H1 (cell line): ENCODE measurements around the gene FITM2. TPM values are rescaled to one million over a fixed set of nuclear protein-coding genes. Genes with fewer than 3 reads are reported as not detected.
"Not testable (repeated sequence)": the region's sequence is repeated elsewhere in the genome, so short reads cannot be mapped to it uniquely, and the experiment has no call there.

Source experiments
- CTCF ChIA-PET: fragments of 300-600 bp; sonication (Branson Sonifier 250); formaldehyde crosslinking; loops from one replicate; lab custom pipeline; 2021; ENCODE audit not compliant: partially characterized antibody; lab: Charles Lee
- POLR2A ChIA-PET: fragments of 300-600 bp; sonication (Branson Sonifier 250); formaldehyde crosslinking; loops from one replicate; lab custom pipeline; 2021; ENCODE audit warnings: inconsistent platforms; ENCODE audit not compliant: partially characterized antibody; lab: Charles Lee
- DNase-seq, 2 experiments: peaks; one replicate each; pipeline versions ENCODE4 v3.0.0 to v3.0.0-alpha.2; 2010 to 2022; ENCODE audit warnings: low spot score in 2 of 2, low read depth in 1 of 2, mixed read lengths in 1 of 2
- FAIRE-seq: peaks from 2 replicates; lab custom pipeline; 2011; peaks lifted over from hg19 to GRCh38; lab: Jason Lieb, UNC
- H2AFZ ChIP-seq: 2 replicates; pipeline ENCODE4 v1.8.1; 2012; ENCODE audit warnings: low read length, inconsistent platforms
- H2AK5ac ChIP-seq: 2 replicates; pipeline ENCODE4 v1.6.1; 2013; ENCODE audit warnings: low read depth, low read length
- H2BK120ac ChIP-seq: replicated peaks from 2 replicates; pipeline ENCODE3; 2013; ENCODE audit warnings: low read depth, low read length, inconsistent platforms
- H2BK12ac ChIP-seq: 2 replicates; pipeline ENCODE4 v1.6.1; 2013; ENCODE audit warnings: low read depth, low read length
- H2BK15ac ChIP-seq: 2 replicates; pipeline ENCODE4 v1.6.1; 2013; ENCODE audit warnings: low read length
- H2BK20ac ChIP-seq: 2 replicates; pipeline ENCODE4 v1.6.1; 2013; ENCODE audit warnings: low read length
- H2BK5ac ChIP-seq: 2 replicates; pipeline ENCODE4 v1.6.1; 2013; ENCODE audit warnings: low read depth, low read length
- H3K14ac ChIP-seq: 2 replicates; pipeline ENCODE4 v1.6.1; 2013; ENCODE audit warnings: inconsistent platforms; ENCODE audit not compliant: insufficient read length
- H3K18ac ChIP-seq: 2 replicates; pipeline ENCODE4 v1.6.1; 2013; ENCODE audit warnings: low read length; ENCODE audit errors: extremely low read depth
- H3K23ac ChIP-seq: 2 replicates; pipeline ENCODE4 v1.6.1; 2013; ENCODE audit warnings: inconsistent platforms; ENCODE audit not compliant: insufficient read length
- H3K23me2 ChIP-seq: 2 replicates; pipeline ENCODE4 v1.6.1; 2013; ENCODE audit warnings: low read depth, low read length
- H3K27ac ChIP-seq: 2 replicates; pipeline ENCODE4 v1.6.1; 2011; ENCODE audit warnings: low read depth, low read length, inconsistent platforms
- H3K27me3 ChIP-seq, 4 experiments: replicated peaks in 1 of 4; 1 replicate in 1 of 4; 2 replicates in 3 of 4; pipeline versions ENCODE4 v1.6.1 to v1.8.1; 2011 to 2013; ENCODE audit warnings: low read length in 3 of 4, mild to moderate bottlenecking in 3 of 4, inconsistent platforms in 2 of 4, mixed read lengths in 2 of 4, moderate library complexity in 1 of 4; ENCODE audit not compliant: control insufficient read depth in 3 of 4, insufficient read depth in 3 of 4; ENCODE audit errors: extremely low read depth in 1 of 4
- H3K36me3 ChIP-seq, 4 experiments: 2 replicates each; pipeline versions ENCODE4 v1.6.1 to v1.8.1; 2011 to 2013; ENCODE audit warnings: mild to moderate bottlenecking in 4 of 4, low read length in 3 of 4, moderate library complexity in 2 of 4, control low read depth in 1 of 4, inconsistent platforms in 1 of 4; ENCODE audit not compliant: insufficient read depth in 4 of 4, control insufficient read depth in 2 of 4
- H3K4ac ChIP-seq: replicated peaks from 2 replicates; pipeline ENCODE3; 2013; ENCODE audit warnings: low read length, low read depth, mixed read lengths, inconsistent platforms; ENCODE audit not compliant: insufficient read length
- H3K4me1 ChIP-seq, 4 experiments: replicated peaks in 1 of 4; 1 replicate in 1 of 4; 2 replicates in 3 of 4; pipeline versions ENCODE4 v1.6.1 to v1.8.1; 2011 to 2013; ENCODE audit warnings: low read length in 3 of 4, inconsistent platforms in 2 of 4, mixed read lengths in 1 of 4; ENCODE audit not compliant: insufficient read depth in 4 of 4, control insufficient read depth in 3 of 4
- H3K4me2 ChIP-seq, 2 experiments: 2 replicates each; pipeline versions ENCODE4 v1.6.1 to v1.8.1; 2011 to 2013; ENCODE audit warnings: low read depth in 2 of 2, low read length in 2 of 2, control low read depth in 1 of 2, inconsistent platforms in 1 of 2, mild to moderate bottlenecking in 1 of 2; ENCODE audit not compliant: insufficient read depth in 1 of 2
- H3K4me3 ChIP-seq, 4 experiments: fragments of 200-600, 300-600 bp in 1 of 4; sonication (generic), shearing (Covaris generic), sonication (Bioruptor Twin) in 1 of 4; 2 replicates each; pipeline versions ENCODE4 v1.5.1 to v1.8.1; 2011 to 2016; ENCODE audit warnings: low read length in 4 of 4, low read depth in 3 of 4, control low read depth in 2 of 4, inconsistent platforms in 2 of 4, mild to moderate bottlenecking in 2 of 4, mixed read lengths in 1 of 4, moderate library complexity in 1 of 4; ENCODE audit not compliant: insufficient read depth in 2 of 4; ENCODE audit errors: extremely low read depth in 1 of 4
- H3K56ac ChIP-seq: replicated peaks from 2 replicates; pipeline ENCODE3; 2013; ENCODE audit warnings: low read depth, mild to moderate bottlenecking, mixed read lengths, low read length, inconsistent platforms; ENCODE audit not compliant: insufficient read length
- H3K79me1 ChIP-seq: 2 replicates; pipeline ENCODE4 v1.6.1; 2013; ENCODE audit warnings: low read depth, low read length, control low read depth
- H3K79me2 ChIP-seq, 2 experiments: 2 replicates each; pipeline versions ENCODE4 v1.6.1 to v1.8.1; 2012 to 2013; ENCODE audit warnings: low read length in 2 of 2, mild to moderate bottlenecking in 2 of 2, inconsistent platforms in 1 of 2; ENCODE audit not compliant: insufficient read depth in 2 of 2, control insufficient read depth in 1 of 2
- H3K9ac ChIP-seq, 4 experiments: replicated peaks in 1 of 4; 1 replicate in 1 of 4; 2 replicates in 3 of 4; pipeline versions ENCODE4 v1.6.1 to v1.8.1; 2011 to 2013; ENCODE audit warnings: low read depth in 3 of 4, low read length in 3 of 4, control low read depth in 2 of 4, mild to moderate bottlenecking in 2 of 4, moderate library complexity in 2 of 4, inconsistent platforms in 1 of 4; ENCODE audit errors: extremely low read depth in 1 of 4
- H3K9me3 ChIP-seq, 2 experiments: 2 replicates each; pipeline versions ENCODE4 v1.6.1 to v1.8.1; 2012 to 2013; ENCODE audit warnings: mild to moderate bottlenecking in 2 of 2, moderate library complexity in 2 of 2, control low read depth in 1 of 2, inconsistent platforms in 1 of 2, low read depth in 1 of 2, low read length in 1 of 2, mixed read lengths in 1 of 2; ENCODE audit not compliant: insufficient read depth in 2 of 2
- H4K20me1 ChIP-seq, 2 experiments: replicated peaks in 1 of 2; 2 replicates each; pipeline versions ENCODE3 to v1.8.1; 2011 to 2013; ENCODE audit warnings: inconsistent platforms in 2 of 2, low read length in 2 of 2, mild to moderate bottlenecking in 1 of 2; ENCODE audit not compliant: insufficient read depth in 2 of 2, control insufficient read depth in 1 of 2
- H4K5ac ChIP-seq: 2 replicates; pipeline ENCODE4 v1.6.1; 2013; ENCODE audit warnings: low read length, low read depth, mixed read lengths, inconsistent platforms; ENCODE audit not compliant: insufficient read length
- H4K8ac ChIP-seq: 2 replicates; pipeline ENCODE4 v1.8.0; 2013; ENCODE audit warnings: mild to moderate bottlenecking, moderate library complexity, low read length, inconsistent platforms; ENCODE audit not compliant: insufficient read depth; ENCODE audit errors: extremely low read depth
- H4K91ac ChIP-seq: replicated peaks from 2 replicates; pipeline ENCODE3; 2013; ENCODE audit warnings: low read length, mixed read lengths, inconsistent platforms; ENCODE audit not compliant: insufficient read length
- CREB1 ChIP-seq: IDR thresholded peaks from 2 replicates; pipeline ENCODE4 v1.6.1; 2012; ENCODE audit warnings: inconsistent platforms
- NRF1 ChIP-seq: IDR thresholded peaks from 2 replicates; pipeline ENCODE4 v1.6.1; 2011; ENCODE audit warnings: mild to moderate bottlenecking, low read depth, low read length, improper control_type of control experiment
- RBBP5 ChIP-seq: IDR thresholded peaks from 2 replicates; pipeline ENCODE4 v1.7.1; 2012; ENCODE audit warnings: low read depth, mild to moderate bottlenecking, inconsistent platforms, low read length, moderate library complexity, borderline replicate concordance
- SP2 ChIP-seq: IDR thresholded peaks from 2 replicates; pipeline ENCODE4 v1.6.1; 2012; ENCODE audit warnings: mild to moderate bottlenecking, low read length, inconsistent platforms
- WGBS, 2 experiments: shearing (Covaris generic) in 1 of 2; methylation state at CpG; one replicate each; pipeline versions ENCODE4 v1.1.6 to v1.1.7; 2013 to 2015; ENCODE audit warnings: low lambda C conversion rate in 2 of 2, mixed read lengths in 2 of 2, inconsistent platforms in 1 of 2, low coverage in 1 of 2, missing lambda C conversion rate in 1 of 2; ENCODE audit not compliant: insufficient replicate concordance in 2 of 2, insufficient coverage in 1 of 2, insufficient read length in 1 of 2; ENCODE audit errors: extremely low coverage in 1 of 2, missing lambda C conversion rate in 1 of 2; 5-methylcytosine and 5-hydroxymethylcytosine counted together
- polyA plus RNA-seq, 7 experiments: library from polyadenylated mRNA; depleted of rRNA in 3 of 7; stranded (reverse) in 5 of 7; unstranded in 2 of 7; fragments of >200 nt in 5 of 7; fragments of 200-250 nt in 2 of 7; gene quantifications; 1 replicate in 5 of 7; 2 replicates in 1 of 7; 4 replicates in 1 of 7; pipeline versions ENCODE4 v1.2.1 to v1.2.3, GENCODE V29; 2011 to 2013; ENCODE audit warnings: missing spikeins in 2 of 7, mixed read lengths in 2 of 7
- total RNA-seq: library from RNA; stranded (reverse); fragmentation: NEBNext Ultra II Directional; extraction: Animal tissue kit (Norgen Biotek cat#: 25700); gene quantifications from 2 replicates; pipeline ENCODE4 v1.2.1, GENCODE V29; 2021

Gene FITM2
- total and polyA plus RNA-seq, 2 of the 8 experiments (the other 6 are each of a cell fraction or from before 2014, with no cell fraction given) = 1.1 to 2.1 TPM

DNA sequence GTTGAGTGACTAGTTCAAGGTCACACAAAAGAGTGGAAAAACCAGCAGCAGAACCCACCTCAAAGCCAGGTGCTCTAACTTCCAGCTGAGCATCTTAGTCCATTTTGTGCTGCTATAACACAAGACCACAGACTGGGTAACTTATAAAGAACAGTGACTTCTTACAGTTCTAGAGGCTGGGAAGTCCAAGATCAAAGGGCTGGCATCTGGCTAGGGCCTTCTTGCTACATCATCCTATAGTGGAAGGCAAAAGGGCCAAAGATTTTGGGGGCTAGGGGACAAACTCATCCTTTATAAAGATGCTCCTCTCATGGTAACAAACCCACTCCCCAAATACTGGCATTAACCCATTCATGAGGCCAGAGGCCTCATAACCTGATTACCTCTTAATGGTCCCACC, 9.7 kb downstream of the FITM2 start (continued):
- TF ChIP-seq SP2 = no peak
- TF ChIP-seq NRF1 = no peak
- no peak for TF ChIP-seq RBBP5
- no peak for TF ChIP-seq CREB1
- TF ChIP-seq, all 59 proteins: peak for 0

DNA sequence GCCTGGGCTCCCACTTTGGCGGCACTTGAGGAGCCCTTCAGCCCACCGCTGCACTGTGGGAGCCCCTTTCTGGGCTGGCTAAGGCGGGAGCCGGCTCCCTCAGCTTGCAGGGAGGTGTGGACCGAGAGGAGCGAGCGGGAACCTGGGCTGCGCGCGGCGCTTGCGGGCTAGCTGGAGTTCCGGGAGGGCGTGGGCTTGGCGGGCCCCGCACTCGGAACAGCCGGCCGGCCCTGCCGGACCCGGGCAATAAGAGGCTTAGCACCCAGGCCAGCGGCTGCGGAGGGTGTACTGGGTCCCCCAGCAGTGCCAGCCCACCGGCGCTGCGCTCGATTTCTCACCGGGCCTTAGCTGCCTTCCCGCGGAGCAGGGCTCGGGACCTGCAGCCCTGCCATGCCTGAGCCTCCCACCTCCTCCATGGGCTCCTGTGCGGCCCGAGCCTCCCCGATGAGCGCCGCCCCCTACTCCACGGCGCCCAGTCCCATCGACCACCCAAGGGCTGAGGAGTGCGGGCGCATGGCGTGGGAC, 11.9 kb downstream of the FITM2 start:
- H3K4me2 ChIP-seq, H4K20me1 ChIP-seq, H3K27ac ChIP-seq, H3K79me1 ChIP-seq, H4K91ac ChIP-seq, H2BK12ac ChIP-seq, H2BK5ac ChIP-seq, H3K36me3 ChIP-seq, H3K14ac ChIP-seq, H3K56ac ChIP-seq, H2BK120ac ChIP-seq, H3K4ac ChIP-seq, H3K18ac ChIP-seq, H3K9ac ChIP-seq, H4K5ac ChIP-seq, H3K79me2 ChIP-seq, H3K4me3 ChIP-seq, H3K4me1 ChIP-seq, H2AFZ ChIP-seq, H3K9me3 ChIP-seq, FAIRE-seq, H4K8ac ChIP-seq, DNase-seq, H3K27me3 ChIP-seq, H2BK20ac ChIP-seq, H3K23ac ChIP-seq, H2BK15ac ChIP-seq, H2AK5ac ChIP-seq, H3K23me2 ChIP-seq: not testable (repeated sequence)
- 95% methylated on average over 27 of the region's 42 CpGs; no CpG with 5 or more reads in 1 of the 2 experiments for WGBS, 2 experiments
- ChIA-PET CTCF (interaction anchor here (1.1 to 2.4 kb wide), 4 partner anchors 12 to 76 kb away, joined by 3 to 22 read pairs (median 5); partner anchors contain the start of gene FITM2), POLR2A (interaction anchor here (0.7 kb wide), 1 partner anchor 10 kb away, joined by 3 read pairs; no protein-coding TSS in a partner anchor)
